HG03575 (cell line): Measurements from ENCODE around the gene MRPL18.

ENCODE experiments used
- ATAC-seq: cut with Tn5 transposase; IDR thresholded peaks from one replicate; pipeline ENCODE4 v1.9.1; 2021; ENCODE audit not compliant: unreplicated experiment, insufficient number of reproducible peaks, low FRiP score; ENCODE audit errors: extremely low read depth

Gene MRPL18

GRCh38 chr6:159832946-159833345 is 42.7 kb downstream of the MRPL18 start:
- ATAC-seq = no peak

- no peak for ATAC-seq
Measured at GRCh38 chr6:159833556-159833955, 43.3 kb downstream of the MRPL18 start.

GRCh38 chr6:159833997-159834603 is 43.8 kb downstream of the MRPL18 start:
- ATAC-seq = no peak

GRCh38 chr6:159836718-159837490 is 46.6 kb downstream of the MRPL18 start:
- no peak for ATAC-seq

- no peak for ATAC-seq
Measured at GRCh38 chr6:159837511-159837910, 47.2 kb downstream of the MRPL18 start.

GRCh38 chr6:159838020-159838744 is 47.9 kb downstream of the MRPL18 start:
- ATAC-seq = no peak

GRCh38 chr6:159842035-159842434 is 51.8 kb downstream of the MRPL18 start:
- no peak for ATAC-seq

GRCh38 chr6:159844737-159845645 is 54.7 kb downstream of the MRPL18 start:
- ATAC-seq = no peak
